ENCODE results near the gene NYNRIN.
"Not testable (repeated sequence)": the region's sequence is repeated elsewhere in the genome, so short reads cannot be mapped to it uniquely, and the experiment has no call there.

The NYNRIN gene

GRCh38 chr14:24398653-24399446, at the start of gene NYNRIN:
TSS of gene NYNRIN (plus strand) at chr14:24399003. CDS start at chr14:24399247, 244 bp downstream.
- no peak within 1 kb of the TSS for H3K27ac ChIP-seq
- no peak for TF ChIP-seq ZFX (IDR thresholded peaks at IDR 0.05; ENCODE audit: borderline replicate concordance)
- TF ChIP-seq, protein P1, sequence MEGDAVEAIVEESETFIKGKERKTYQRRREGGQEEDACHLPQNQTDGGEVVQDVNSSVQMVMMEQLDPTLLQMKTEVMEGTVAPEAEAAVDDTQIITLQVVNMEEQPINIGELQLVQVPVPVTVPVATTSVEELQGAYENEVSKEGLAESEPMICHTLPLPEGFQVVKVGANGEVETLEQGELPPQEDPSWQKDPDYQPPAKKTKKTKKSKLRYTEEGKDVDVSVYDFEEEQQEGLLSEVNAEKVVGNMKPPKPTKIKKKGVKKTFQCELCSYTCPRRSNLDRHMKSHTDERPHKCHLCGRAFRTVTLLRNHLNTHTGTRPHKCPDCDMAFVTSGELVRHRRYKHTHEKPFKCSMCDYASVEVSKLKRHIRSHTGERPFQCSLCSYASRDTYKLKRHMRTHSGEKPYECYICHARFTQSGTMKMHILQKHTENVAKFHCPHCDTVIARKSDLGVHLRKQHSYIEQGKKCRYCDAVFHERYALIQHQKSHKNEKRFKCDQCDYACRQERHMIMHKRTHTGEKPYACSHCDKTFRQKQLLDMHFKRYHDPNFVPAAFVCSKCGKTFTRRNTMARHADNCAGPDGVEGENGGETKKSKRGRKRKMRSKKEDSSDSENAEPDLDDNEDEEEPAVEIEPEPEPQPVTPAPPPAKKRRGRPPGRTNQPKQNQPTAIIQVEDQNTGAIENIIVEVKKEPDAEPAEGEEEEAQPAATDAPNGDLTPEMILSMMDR (IDR thresholded peaks at IDR 0.05) = no peak

- TF ChIP-seq, protein P1 (IDR thresholded peaks at IDR 0.05) = no peak
- no peak for TF ChIP-seq ZFX (IDR thresholded peaks at IDR 0.05; ENCODE audit: borderline replicate concordance)
- no peak overlapping the region for H3K27ac ChIP-seq
Observed at GRCh38 chr14:24349742-24350141, 49.1 kb upstream of the NYNRIN start.

DNA sequence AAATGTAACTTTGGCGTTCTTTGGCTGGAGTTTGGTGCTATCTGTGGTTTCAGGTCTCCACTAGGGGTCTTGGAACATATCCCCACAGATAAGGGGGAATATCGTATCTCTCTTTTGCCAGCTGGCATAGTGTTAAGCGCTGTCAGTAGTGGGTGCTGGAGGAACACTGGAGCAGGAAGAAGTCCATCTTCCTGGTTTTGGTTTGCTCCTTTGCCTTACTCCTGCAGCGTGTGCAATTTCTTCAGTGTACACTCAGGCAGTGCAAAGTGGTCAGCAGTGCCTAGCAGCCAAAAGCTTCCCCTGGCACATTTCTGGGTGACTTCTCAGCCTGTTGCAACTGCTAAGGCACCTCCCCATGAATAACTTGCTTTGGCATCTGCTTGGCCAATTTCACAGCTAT, 47.3 kb upstream of the NYNRIN start:
- TF ChIP-seq ZFX (IDR thresholded peaks at IDR 0.05; ENCODE audit: borderline replicate concordance) = no peak
- TF ChIP-seq, protein P1 (IDR thresholded peaks at IDR 0.05) = no peak
- no peak overlapping the region for H3K27ac ChIP-seq

DNA sequence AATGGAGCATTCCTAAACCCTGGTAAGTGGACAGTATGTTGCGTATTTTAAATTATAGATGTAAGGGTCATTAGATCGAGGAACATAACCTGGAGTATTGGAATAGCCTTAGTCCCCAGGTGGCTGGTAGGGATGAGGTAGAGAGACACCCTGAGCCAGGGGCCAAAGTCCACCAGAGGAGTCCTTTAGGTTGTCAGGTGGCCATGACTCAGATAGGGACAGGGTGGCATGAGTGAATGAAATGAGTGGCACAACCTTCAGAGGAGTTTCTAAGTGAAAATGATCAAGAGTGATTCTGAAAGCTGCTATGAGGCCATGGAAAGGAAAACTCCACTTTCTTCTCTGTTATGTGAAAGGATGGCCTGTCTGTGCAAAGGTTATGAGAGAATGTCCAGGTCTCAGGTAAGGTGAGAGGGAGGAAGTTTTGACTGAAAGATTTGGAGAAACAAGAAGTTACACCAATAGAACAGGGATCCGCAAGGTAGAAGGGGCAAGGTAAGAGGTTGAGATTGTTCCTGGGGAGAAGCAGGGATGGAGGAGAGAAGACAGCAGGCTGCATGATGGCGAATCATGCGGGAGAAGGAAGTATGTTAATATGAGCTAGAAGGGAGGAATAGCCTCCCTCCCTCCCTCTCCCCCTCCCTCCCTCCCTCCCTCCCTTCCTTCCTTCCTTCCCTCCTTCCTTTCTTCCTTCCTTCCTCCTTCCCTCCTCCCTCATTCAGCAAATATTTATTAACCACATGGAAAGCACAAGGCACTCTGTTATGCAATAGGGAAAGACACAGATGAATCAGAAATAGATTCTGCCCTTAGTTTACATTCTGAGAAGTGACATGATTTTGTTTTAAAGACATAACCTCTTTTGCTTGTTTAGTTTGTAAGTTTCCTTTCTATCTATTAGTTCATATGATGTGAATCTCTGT, 45.0 kb upstream of the NYNRIN start:
- TF ChIP-seq, protein P1 (IDR thresholded peaks at IDR 0.05) = no peak
- TF ChIP-seq ZFX (IDR thresholded peaks at IDR 0.05; ENCODE audit: borderline replicate concordance) = no peak
- no peak overlapping the region for H3K27ac ChIP-seq

DNA sequence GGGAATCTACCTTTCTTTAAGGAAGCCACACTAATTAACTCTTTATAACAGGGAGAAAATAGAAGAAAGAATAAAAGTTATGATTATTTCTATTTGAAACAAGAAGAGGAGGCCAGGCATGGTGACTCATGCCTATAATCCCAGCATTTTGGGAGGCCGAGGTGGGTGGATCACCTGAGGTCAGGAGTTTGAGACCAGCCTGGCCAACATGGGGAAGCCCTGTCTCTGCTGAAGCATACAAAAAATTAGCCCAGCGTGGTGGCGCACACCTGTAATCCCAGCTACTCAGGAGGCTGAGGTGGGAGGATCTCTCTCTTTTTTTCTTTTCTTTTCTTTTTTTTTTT, 44.3 kb upstream of the NYNRIN start:
- H3K27ac ChIP-seq = not testable (repeated sequence)

- H3K27ac ChIP-seq = no peak overlapping the region
- TF ChIP-seq, protein P1 (IDR thresholded peaks at IDR 0.05) = no peak
- no peak for TF ChIP-seq ZFX (IDR thresholded peaks at IDR 0.05; ENCODE audit: borderline replicate concordance)
Observed at GRCh38 chr14:24355009-24355408, 43.8 kb upstream of the NYNRIN start.

GRCh38 chr14:24356208-24356607, 42.6 kb upstream of the NYNRIN start:
- TF ChIP-seq, protein P1 (IDR thresholded peaks at IDR 0.05) = no peak
- TF ChIP-seq ZFX (IDR thresholded peaks at IDR 0.05; ENCODE audit: borderline replicate concordance) = no peak
- H3K27ac ChIP-seq = no peak overlapping the region
